Measurements from ENCODE around the gene FAM20A. TPM values are rescaled to one million over a fixed set of nuclear protein-coding genes. Genes with fewer than 3 reads are reported as not detected.

FAM20A gene
- total RNA-seq, 1 donor from 2014 or later: 5.2 TPM

DNA sequence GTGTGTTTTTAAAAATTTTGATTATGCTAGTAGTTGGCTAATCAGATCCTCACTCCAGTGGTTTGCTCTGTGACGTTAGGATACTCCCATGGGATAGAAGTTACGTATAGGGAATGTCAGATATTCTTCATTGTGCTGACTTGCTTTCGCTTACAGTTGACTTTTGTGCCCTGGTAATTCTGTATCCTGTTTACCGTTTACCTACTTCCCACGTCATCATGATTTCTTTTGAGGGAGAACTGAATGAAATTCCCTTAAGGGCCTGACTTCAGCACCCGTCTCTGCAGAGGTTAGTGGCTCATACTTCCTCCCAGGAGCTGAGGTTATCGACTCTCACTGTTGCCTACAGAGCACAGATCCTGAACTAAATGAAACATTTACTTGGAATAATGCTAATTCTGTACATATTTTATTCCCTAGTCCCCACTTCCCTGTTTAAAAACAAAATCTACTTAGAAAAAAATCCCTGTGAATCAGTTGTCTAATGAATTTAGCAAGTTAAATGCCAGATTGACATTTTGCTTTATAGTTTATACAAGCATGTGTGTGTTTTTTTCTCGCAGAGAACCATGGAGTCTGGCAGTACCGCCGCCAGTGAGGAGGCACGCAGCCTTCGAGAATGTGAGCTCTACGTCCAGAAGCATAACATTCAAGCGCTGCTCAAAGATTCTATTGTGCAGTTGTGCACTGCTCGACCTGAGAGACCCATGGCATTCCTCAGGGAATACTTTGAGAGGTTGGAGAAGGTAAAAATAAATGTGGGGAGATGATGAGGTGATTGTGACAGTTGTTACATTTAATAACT lies 86.1 kb downstream of the FAM20A start:
- Histone ChIP-seq H3K9ac (ENCODE audit: low read depth in 1 of 3, low read length in 3 of 3) (peak overlapping the region; percentile 23 to 63 (median 43)), H3K36me3 (ENCODE audit: control insufficient read depth in 3 of 3, insufficient read depth in 3 of 3, low read length in 3 of 3) (peaks cover 4 to 16% (median 13%) of the 10 kb centered on the region in 3 donors), H3K4me3 (ENCODE audit: low read length in 3 of 3) (peak overlapping the region; percentile 18 to 94 (median 31)), H3K9me3 (ENCODE audit: control insufficient read depth in 3 of 3, low read length in 3 of 3) (no peaks in the 10 kb centered on the region), H3K4me1 (ENCODE audit: control insufficient read depth in 3 of 3, insufficient read depth in 3 of 3, low read length in 3 of 3) (peaks cover 56 to 68% (median 59%) of the 10 kb centered on the region in 3 donors), H3K27me3 (ENCODE audit: control insufficient read depth in 3 of 3, insufficient read depth in 3 of 3, low read length in 3 of 3) (no peaks in the 10 kb centered on the region), H3K27ac (ENCODE audit: low read depth, low read length) (peak overlapping the region; percentile 34)

DNA sequence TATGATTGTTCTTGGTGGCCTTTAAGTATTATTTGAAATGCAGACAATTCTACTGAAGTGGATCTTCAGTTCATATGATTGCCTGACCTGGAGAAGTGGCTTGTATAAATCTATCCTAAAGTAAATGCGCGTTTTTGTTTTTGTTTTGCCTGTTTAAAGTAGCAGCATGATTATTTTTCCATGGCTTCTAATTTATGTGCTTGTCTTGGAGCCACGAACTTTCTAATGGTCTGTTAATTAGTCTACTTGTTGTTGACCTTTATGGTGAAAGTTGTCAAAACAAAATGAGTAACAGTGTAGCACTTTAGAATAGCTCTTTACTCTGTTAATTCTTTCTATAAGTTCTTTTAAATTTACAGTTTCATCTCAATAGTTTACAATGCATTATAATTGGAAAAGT lies 87.2 kb downstream of the FAM20A start:
- no peaks in the 10 kb centered on the region for H3K9me3 ChIP-seq (ENCODE audit: control insufficient read depth in 3 of 3, low read length in 3 of 3)
- peak overlapping the region; percentile 83 to 98 (median 94) for H3K9ac ChIP-seq (ENCODE audit: low read depth in 1 of 3, low read length in 3 of 3)
- H3K36me3 ChIP-seq (ENCODE audit: control insufficient read depth in 3 of 3, insufficient read depth in 3 of 3, low read length in 3 of 3): peaks cover 4 to 16% (median 10%) of the 10 kb centered on the region in 3 donors
- H3K27me3 ChIP-seq (ENCODE audit: control insufficient read depth in 3 of 3, insufficient read depth in 3 of 3, low read length in 3 of 3): no peaks in the 10 kb centered on the region
- peaks cover 59 to 70% (median 60%) of the 10 kb centered on the region in 3 donors for H3K4me1 ChIP-seq (ENCODE audit: control insufficient read depth in 3 of 3, insufficient read depth in 3 of 3, low read length in 3 of 3)
- H3K4me3 ChIP-seq (ENCODE audit: low read length in 3 of 3): peak overlapping the region; percentile 84 to 97 (median 94)
- peak overlapping the region; percentile 97 for H3K27ac ChIP-seq (ENCODE audit: low read depth, low read length)

DNA sequence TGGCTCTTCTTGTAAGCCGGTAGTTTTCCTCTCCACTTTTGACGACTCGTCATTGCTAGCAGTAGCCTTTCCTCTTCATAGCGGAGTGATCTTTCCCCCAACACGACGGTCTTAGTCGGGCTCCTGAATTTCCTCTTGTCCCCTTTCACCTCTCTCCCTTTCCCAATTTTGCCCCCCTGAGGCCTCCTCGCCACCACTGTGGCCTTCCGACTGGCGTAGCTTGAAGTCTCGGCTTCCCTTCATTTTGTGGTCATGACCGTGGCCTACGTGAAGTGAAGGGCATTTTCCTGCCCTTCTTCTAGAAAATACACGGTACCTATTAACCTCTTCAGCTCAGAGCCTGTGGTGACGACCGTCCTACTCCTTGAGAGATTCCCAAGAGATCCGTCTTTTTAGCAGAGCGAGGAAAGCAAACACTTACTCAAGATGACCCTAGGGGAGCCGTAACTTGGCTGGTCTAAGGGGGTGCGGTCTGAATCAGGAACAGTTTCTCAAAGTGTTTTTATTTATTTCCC lies 88.2 kb downstream of the FAM20A start:
- H3K9ac ChIP-seq (ENCODE audit: low read depth in 1 of 3, low read length in 3 of 3): peak overlapping the region; percentile 83 to 98 (median 94)
- peak overlapping the region; percentile 97 for H3K27ac ChIP-seq (ENCODE audit: low read depth, low read length)
- peak overlapping the region; percentile 84 to 97 (median 94) for H3K4me3 ChIP-seq (ENCODE audit: low read length in 3 of 3)
- H3K36me3 ChIP-seq (ENCODE audit: control insufficient read depth in 3 of 3, insufficient read depth in 3 of 3, low read length in 3 of 3): peaks cover 4 to 12% (median 6%) of the 10 kb centered on the region in 3 donors
- peaks cover 52 to 62% (median 55%) of the 10 kb centered on the region in 3 donors for H3K4me1 ChIP-seq (ENCODE audit: control insufficient read depth in 3 of 3, insufficient read depth in 3 of 3, low read length in 3 of 3)
- no peaks in the 10 kb centered on the region for H3K9me3 ChIP-seq (ENCODE audit: control insufficient read depth in 3 of 3, low read length in 3 of 3)
- H3K27me3 ChIP-seq (ENCODE audit: control insufficient read depth in 3 of 3, insufficient read depth in 3 of 3, low read length in 3 of 3): no peaks in the 10 kb centered on the region

DNA sequence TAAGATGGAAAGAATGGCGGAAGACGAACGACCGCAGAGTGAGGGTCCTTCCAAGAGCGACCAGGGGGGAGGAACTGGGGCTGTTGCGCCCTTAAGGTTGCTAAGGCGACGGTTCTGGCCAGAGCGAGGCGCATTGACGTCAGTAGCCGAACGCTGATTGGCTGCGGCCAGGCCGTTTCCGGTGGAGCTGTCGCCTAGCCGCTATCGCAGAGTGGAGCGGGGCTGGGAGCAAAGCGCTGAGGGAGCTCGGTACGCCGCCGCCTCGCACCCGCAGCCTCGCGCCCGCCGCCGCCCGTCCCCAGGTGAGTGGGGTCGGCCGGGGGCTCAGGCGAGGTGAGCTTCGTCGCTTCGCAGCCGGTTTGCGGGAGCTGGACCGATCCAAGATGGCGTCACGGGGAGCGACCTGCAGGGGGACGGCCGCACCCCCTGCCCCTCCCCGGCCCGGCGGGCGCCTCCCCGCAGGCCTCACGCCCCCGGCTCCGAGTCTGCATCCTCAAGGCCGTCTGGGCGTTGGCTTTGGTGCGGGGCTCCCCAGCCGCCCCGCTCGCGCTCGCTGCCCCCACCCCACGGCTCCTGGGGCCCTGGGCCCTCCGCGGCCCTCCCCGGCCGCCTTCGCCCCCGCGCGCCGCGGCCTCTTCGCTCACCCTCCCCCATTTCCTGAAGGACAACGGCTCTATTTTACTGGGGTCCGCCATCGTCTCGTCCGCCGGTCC lies 88.8 kb downstream of the FAM20A start, which contains the start of gene PRKAR1A:
Gene PRKAR1A, plus strand, starts transcription at position 184 of the 713 bp plus-strand sequence. CDS start 2,970 bp downstream, outside the sequence.
- H3K9me3 ChIP-seq (ENCODE audit: control insufficient read depth in 3 of 3, low read length in 3 of 3): no peaks in the 10 kb centered on the region
- H3K27me3 ChIP-seq (ENCODE audit: control insufficient read depth in 3 of 3, insufficient read depth in 3 of 3, low read length in 3 of 3): no peaks in the 10 kb centered on the region
- H3K4me1 ChIP-seq (ENCODE audit: control insufficient read depth in 3 of 3, insufficient read depth in 3 of 3, low read length in 3 of 3): peaks cover 46 to 56% (median 49%) of the 10 kb centered on the region in 3 donors
- H3K4me3 ChIP-seq (ENCODE audit: low read length in 3 of 3): peak within 1 kb of the TSS; percentile 84 to 97 (median 94)
- H3K9ac ChIP-seq (ENCODE audit: low read depth in 1 of 3, low read length in 3 of 3): peak within 1 kb of the TSS; percentile 83 to 98 (median 94)
- H3K36me3 ChIP-seq (ENCODE audit: control insufficient read depth in 3 of 3, insufficient read depth in 3 of 3, low read length in 3 of 3): peaks cover 2 to 7% (median 2%) of the 10 kb centered on the region in 3 donors
- peak within 1 kb of the TSS; percentile 97 for H3K27ac ChIP-seq (ENCODE audit: low read depth, low read length)

DNA sequence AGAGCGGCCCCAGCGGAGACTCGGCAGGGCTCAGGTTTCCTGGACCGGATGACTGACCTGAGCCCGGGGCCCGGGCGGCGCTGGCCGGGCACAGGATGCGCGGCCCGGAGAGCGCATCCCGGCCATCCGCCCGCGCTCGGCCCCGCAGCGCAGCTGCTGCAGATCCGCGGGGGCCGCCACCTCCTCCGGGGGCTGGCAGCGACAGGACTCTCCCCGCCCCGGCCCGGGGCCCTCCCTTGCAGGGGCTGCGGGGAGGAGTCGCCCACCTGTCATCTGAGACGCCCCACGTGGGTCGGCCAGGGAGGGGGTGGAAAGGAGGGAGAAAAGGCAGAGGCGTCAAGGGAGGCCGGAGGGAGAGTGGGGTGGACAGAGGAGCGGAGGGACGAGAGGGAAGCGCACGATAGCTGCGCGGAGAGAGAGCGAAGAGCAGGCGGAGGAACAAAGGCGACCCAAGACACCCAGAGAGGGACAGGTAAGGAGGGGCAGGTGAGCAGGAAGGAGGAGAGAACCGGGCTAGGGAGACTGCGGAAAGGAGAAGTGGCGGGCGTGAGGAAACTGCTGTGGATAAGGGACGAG lies 89.4 kb downstream of the FAM20A start:
- H3K36me3 ChIP-seq (ENCODE audit: control insufficient read depth in 3 of 3, insufficient read depth in 3 of 3, low read length in 3 of 3): peaks cover 2 to 5% (median 2%) of the 10 kb centered on the region in 3 donors

DNA sequence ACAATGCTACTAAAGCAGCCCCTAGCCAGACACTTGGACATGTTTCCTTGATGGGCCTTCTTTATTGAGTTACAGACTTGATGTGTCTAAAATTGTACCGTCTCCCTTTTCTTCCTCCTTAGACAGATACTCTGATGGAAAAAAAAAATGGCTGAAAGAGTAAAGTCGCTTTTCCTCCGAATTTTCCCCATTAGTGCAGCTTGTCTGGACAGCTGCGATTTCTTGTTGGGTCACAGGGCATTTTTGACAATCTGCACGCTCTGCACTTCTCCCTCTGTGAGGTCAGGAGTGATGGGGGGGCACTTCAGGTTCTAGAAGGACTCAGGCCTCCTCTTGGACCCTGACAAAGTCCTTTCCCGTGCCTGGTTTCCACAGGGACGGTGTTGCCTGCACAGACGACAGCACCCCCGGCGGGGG lies 89.9 kb downstream of the FAM20A start:
- Histone ChIP-seq H3K9ac (ENCODE audit: low read depth in 1 of 3, low read length in 3 of 3) (peak overlapping the region; percentile 79 to 98 (median 94)), H3K36me3 (ENCODE audit: control insufficient read depth in 3 of 3, insufficient read depth in 3 of 3, low read length in 3 of 3) (peaks cover 2 to 5% (median 2%) of the 10 kb centered on the region in 3 donors), H3K27ac (ENCODE audit: low read depth, low read length) (peak overlapping the region; percentile 97), H3K4me1 (ENCODE audit: control insufficient read depth in 3 of 3, insufficient read depth in 3 of 3, low read length in 3 of 3) (peaks cover 43 to 48% (median 45%) of the 10 kb centered on the region in 3 donors), H3K4me3 (ENCODE audit: low read length in 3 of 3) (peak overlapping the region; percentile 84 to 97 (median 94)), H3K27me3 (ENCODE audit: control insufficient read depth in 3 of 3, insufficient read depth in 3 of 3, low read length in 3 of 3) (no peaks in the 10 kb centered on the region), H3K9me3 (ENCODE audit: control insufficient read depth in 3 of 3, low read length in 3 of 3) (no peaks in the 10 kb centered on the region)

More for the DNA sequence above, 89.4 kb downstream of the FAM20A start:
- peak overlapping the region; percentile 97 for H3K27ac ChIP-seq (ENCODE audit: low read depth, low read length)
- H3K4me1 ChIP-seq (ENCODE audit: control insufficient read depth in 3 of 3, insufficient read depth in 3 of 3, low read length in 3 of 3): peaks cover 43 to 50% (median 45%) of the 10 kb centered on the region in 3 donors
- H3K27me3 ChIP-seq (ENCODE audit: control insufficient read depth in 3 of 3, insufficient read depth in 3 of 3, low read length in 3 of 3): no peaks in the 10 kb centered on the region
- peak overlapping the region; percentile 83 to 98 (median 94) for H3K9ac ChIP-seq (ENCODE audit: low read depth in 1 of 3, low read length in 3 of 3)
- H3K4me3 ChIP-seq (ENCODE audit: low read length in 3 of 3): peak overlapping the region; percentile 84 to 97 (median 94)
- no peaks in the 10 kb centered on the region for H3K9me3 ChIP-seq (ENCODE audit: control insufficient read depth in 3 of 3, low read length in 3 of 3)

DNA sequence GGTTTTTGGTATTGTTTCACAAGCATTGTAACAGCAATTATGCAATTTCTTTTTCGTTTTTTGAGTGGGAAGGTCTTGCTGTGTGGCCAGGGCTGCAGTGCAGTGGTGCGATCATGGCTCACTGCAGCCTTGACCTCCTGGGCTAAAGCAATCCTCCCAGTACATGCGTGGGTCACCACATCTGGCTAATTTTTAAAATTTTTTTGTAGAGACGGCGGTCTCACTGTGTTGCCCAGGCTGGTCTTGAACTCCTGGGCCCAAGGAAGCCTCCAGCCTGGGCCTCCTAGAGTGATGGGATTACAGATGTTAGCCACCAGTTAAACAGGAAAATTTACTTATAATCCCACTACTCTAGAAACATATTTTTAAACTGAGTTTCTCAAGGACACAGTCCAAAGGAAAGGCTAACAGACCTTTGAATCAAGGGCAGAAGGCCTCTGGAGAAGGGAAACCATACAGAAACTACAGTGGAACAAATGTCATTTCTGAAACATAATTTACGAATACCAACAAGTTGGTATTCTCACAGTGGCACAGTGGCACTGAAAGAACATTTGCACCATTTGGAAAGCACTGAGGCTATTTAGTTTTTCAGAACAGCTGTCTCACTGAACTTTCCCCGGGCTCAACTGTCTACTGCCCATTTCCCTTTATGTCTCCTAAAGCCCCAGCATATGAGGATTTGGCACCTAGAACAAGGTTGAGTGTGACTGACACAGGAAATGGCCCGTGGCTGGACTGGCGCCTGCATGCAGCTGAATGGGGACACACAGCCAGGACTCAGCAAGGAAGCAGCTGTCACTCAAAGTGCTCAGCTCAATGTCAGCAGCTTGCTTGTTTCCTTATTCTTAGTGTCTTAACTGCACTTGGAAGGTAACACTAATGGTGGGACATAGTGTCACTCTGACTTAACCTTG lies 91.8 kb downstream of the FAM20A start:
- Histone ChIP-seq H3K4me1 (ENCODE audit: control insufficient read depth in 3 of 3, insufficient read depth in 3 of 3, low read length in 3 of 3) (peaks cover 26 to 35% (median 30%) of the 10 kb centered on the region in 3 donors), H3K36me3 (ENCODE audit: control insufficient read depth in 3 of 3, insufficient read depth in 3 of 3, low read length in 3 of 3) (no peaks in the 10 kb centered on the region), H3K9me3 (ENCODE audit: control insufficient read depth in 3 of 3, low read length in 3 of 3) (no peaks in the 10 kb centered on the region), H3K9ac (ENCODE audit: low read depth in 1 of 3, low read length in 3 of 3) (peak overlapping the region in 2 of 3 donors; percentile 24 to 55), H3K27ac (ENCODE audit: low read depth, low read length) (peak overlapping the region; percentile 70), H3K4me3 (ENCODE audit: low read length in 3 of 3) (no peak overlapping the region), H3K27me3 (ENCODE audit: control insufficient read depth in 3 of 3, insufficient read depth in 3 of 3, low read length in 3 of 3) (no peaks in the 10 kb centered on the region)

DNA sequence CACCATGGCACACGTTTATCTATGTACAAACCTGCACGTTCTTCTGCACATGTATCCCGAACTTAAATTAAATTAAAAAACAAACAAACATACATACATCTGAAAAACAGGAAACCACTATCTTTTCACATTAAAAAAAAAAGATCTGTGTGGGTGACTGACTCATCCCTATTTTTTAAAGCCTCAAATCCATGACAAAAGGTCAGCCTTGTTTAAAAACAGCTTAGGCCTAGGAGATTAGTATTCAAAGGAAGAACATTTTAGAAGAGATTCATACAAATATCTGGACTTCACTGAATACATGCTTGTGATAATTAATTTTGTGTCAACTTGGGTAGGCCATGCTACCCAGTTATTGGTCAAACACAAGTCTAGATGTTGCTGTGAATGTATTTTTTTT lies 93.6 kb downstream of the FAM20A start:
- no peaks in the 10 kb centered on the region for H3K27me3 ChIP-seq (ENCODE audit: control insufficient read depth in 3 of 3, insufficient read depth in 3 of 3, low read length in 3 of 3)
- no peaks in the 10 kb centered on the region for H3K9me3 ChIP-seq (ENCODE audit: control insufficient read depth in 3 of 3, low read length in 3 of 3)
- no peak overlapping the region for H3K27ac ChIP-seq (ENCODE audit: low read depth, low read length)
- no peak overlapping the region for H3K9ac ChIP-seq (ENCODE audit: low read depth in 1 of 3, low read length in 3 of 3)
- no peak overlapping the region for H3K4me3 ChIP-seq (ENCODE audit: low read length in 3 of 3)
- H3K4me1 ChIP-seq (ENCODE audit: control insufficient read depth in 3 of 3, insufficient read depth in 3 of 3, low read length in 3 of 3): peaks cover 22 to 27% (median 24%) of the 10 kb centered on the region in 3 donors
- H3K36me3 ChIP-seq (ENCODE audit: control insufficient read depth in 3 of 3, insufficient read depth in 3 of 3, low read length in 3 of 3): no peaks in the 10 kb centered on the region

DNA sequence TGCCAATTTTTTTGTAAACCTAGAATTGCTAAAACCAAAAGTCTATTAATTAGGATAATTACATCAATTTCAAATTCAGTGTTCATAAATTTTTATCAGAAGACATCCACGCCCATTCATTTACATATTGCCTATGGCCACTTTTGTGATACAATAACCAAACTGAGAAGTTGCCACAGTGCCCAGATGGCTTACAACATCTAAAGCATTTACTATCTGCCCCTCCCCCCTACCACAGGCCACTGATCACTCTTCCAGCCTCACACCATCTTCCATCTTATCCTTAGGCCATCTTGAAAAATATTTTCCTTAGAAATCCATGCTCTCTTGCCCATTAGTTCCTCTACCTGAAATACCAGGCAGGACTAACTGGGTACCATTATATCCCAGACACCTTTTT lies 95.2 kb downstream of the FAM20A start:
- H3K4me3 ChIP-seq (ENCODE audit: low read length in 3 of 3): no peak overlapping the region
- no peak overlapping the region for H3K9ac ChIP-seq (ENCODE audit: low read depth in 1 of 3, low read length in 3 of 3)
- no peaks in the 10 kb centered on the region for H3K9me3 ChIP-seq (ENCODE audit: control insufficient read depth in 3 of 3, low read length in 3 of 3)
- peaks cover 16 to 20% (median 18%) of the 10 kb centered on the region in 3 donors for H3K4me1 ChIP-seq (ENCODE audit: control insufficient read depth in 3 of 3, insufficient read depth in 3 of 3, low read length in 3 of 3)
- no peak overlapping the region for H3K27ac ChIP-seq (ENCODE audit: low read depth, low read length)
- H3K27me3 ChIP-seq (ENCODE audit: control insufficient read depth in 3 of 3, insufficient read depth in 3 of 3, low read length in 3 of 3): no peaks in the 10 kb centered on the region
- no peaks in the 10 kb centered on the region for H3K36me3 ChIP-seq (ENCODE audit: control insufficient read depth in 3 of 3, insufficient read depth in 3 of 3, low read length in 3 of 3)
